ENCODE results near the gene STXBP6.

The STXBP6 gene

GRCh38 chr14:25052385-25052784, 2.4 kb upstream of the STXBP6 start:
- DNase-seq (ENCODE audit: low read depth), result no peak

DNA sequence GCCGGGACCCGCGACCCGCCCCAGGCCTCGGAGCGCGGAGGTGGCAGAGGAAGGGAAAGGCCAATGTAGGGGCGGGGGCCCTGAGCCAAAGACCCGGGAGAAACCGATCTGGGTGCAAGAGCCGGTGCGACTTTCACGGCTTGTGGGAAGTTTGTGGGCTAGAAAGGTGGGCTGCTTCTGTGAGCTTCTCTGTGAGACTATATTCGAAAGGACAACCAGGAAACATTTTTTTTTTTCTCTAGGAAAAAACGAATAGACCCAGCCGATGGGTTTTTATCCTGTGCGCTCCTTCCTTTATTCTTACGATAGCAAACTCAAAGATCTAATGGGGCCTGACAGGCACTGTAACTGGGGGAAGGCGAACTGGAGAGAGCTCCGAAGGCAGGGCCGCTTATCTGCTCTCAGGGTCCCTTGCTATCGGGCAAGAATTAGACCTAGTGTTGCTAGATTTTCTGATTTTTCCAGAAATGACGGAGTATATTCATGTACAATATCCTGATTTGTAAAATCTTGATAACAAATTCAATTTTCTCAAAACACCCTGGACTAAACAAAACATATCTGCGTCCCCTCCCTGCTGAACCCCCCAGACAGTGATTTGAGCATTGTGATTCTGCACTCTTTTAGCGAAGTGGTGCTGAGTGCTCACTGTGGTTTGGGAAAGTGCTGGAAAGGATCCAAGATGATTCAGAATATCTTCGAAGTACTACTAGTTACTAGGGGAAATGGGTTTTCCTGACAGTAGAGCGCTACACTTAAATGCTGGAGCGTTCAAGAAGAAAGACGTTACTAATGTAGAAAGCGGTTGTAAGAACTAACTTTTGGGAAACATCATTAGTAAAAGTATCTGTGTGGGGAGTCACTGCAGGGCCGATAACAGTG, 563 bp upstream of the STXBP6 start:
- no peak for DNase-seq (ENCODE audit: low read depth)

- DNase-seq (ENCODE audit: low read depth), result no peak
These were observed 817 bp downstream of the STXBP6 start for GRCh38 chr14:25049093-25049567.

DNA sequence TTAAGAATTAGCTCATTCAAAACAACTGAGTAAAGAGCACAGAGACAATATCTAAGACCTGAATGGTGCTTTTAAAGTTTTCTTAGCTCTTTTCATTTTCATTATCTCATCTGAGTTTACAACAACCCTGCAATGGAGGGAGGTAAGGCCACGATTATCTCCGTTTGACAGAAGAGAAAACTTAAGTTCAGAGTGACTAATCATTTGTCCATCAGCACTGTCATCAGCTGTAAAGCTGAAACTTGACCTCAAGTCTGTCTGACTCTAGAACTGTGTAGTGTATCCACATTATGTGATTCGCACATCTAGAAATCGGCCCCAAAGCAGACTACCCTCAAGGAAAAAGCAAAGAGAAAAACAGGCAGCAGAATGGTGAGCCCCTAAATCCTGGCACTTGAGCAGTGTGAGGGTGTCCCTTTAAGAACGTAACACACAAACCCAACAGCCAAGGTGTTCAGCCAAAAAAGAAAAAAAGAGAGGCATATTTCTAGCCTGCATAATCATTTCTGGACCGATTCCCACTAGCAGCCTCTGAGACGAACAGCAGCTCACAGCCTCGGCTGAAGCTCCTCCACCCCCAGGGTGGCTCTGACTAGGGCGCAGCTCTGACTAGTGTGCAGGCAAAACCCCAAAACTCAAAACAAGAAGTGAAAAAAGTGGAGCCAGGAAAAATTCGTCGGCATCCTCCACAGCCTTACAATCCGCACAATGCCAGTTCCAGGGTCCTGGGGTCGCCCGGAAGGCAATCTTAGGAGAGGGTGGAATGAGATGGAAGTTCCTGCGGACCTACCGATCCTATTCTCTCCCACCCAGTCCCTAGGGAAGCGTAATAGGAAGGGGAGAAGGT, 1.6 kb downstream of the STXBP6 start:
- DNase-seq (ENCODE audit: low read depth), result no peak

DNA sequence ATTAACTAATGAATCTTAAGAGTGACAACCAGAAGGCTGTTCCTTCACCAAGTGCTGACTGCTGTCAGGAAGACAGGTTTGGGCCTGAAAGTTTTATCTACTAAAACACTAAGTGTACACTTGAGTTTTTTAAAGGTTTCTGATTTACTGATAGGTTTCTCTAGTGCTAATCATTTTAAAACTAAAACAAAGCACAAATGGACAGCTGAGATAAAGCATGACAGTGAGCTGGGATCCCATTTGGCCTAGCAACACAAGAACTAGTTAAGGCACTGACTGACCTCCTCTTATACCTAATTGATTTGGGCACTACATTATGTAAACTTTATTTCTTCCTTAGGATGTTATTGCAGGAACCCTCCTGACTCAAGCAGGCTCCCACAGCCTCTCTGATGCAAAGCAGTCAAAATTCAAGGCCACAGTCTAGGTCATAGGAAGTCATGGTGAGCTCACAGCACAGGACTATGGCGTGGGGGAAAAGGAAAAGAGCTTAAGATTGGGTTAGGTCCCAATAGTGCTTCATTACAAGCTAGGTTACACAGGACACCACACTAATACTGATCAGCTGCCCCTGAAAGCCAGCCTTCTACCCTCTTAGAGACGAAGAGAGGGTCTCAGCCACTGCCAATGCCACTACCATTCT, 3.5 kb downstream of the STXBP6 start:
- DNase-seq (ENCODE audit: low read depth), result no peak

GRCh38 chr14:25044106-25044698, 5.7 kb downstream of the STXBP6 start:
- DNase-seq (ENCODE audit: low read depth), result no peak

GRCh38 chr14:25042362-25043299, 7.3 kb downstream of the STXBP6 start:
- DNase-seq (ENCODE audit: low read depth), result no peak

DNA sequence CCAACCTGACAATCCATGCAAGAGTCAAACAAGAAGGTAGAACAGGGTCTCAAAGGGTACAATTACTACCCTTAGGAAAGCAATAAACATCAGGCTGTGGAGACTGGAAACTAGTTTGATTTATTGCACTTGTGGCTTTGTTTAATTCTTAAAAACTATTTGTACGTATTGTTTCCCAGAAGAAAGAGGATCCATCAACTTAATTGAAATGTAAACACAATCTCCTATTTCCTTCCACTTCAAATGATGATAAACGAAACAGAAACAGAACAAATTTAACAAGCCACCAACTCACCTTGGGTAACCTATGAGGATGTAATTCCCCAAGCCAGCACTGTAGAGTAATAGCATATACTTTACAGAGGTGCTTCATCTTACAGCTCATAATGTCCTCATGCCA, 8.0 kb downstream of the STXBP6 start:
- no peak for DNase-seq (ENCODE audit: low read depth)

- no peak for DNase-seq (ENCODE audit: low read depth)
These were observed 8.5 kb downstream of the STXBP6 start for GRCh38 chr14:25041484-25041883.

GRCh38 chr14:25039933-25040332, 10.0 kb downstream of the STXBP6 start:
- no peak for DNase-seq (ENCODE audit: low read depth)

DNA sequence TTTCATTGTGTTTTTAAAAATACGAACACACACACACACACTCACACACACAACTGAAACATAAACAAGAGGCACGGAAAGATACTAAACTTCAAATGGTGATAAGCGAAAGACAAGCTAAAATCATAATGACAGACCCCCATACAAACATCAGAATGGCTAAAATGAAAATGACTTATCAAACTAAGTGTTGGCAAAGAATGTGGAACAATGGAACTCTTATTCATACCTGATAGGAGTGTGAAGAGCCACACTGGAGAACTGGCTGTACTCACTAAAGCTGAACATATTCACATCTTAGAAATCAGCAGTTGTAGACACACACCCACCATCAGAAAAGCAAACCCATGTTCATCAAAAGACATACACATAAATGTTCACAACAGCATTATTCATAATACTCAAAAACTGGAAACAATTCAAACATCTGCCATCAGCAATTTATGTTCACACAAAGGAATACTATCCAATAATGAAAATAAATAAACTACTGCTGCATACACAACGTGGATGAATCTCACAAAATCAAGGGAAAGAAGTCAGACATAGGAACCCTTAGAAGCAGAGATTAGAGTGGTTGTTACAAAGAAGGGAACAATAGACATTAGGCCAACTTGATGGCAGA, 11.8 kb downstream of the STXBP6 start:
- no peak for DNase-seq (ENCODE audit: low read depth)

DNA sequence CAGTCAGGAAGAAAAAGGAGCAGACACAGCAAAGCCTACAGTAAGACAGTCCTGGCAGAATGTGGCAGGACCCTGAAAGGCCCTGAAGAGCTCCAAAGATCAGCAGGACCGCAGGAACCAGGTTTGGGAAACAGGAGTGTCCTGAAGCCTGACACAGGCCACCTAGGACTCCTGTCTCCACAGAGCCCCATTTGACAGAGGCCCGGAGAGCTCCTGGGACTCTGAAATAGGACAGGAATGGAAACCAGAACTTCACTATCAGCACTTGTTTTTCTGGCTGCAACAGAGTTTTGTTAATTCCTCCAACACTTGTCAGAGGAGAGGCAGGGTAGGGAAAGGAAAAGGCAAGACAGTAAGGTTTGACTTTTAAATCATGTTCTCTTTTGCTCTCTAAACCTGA, 12.9 kb downstream of the STXBP6 start:
- DNase-seq (ENCODE audit: low read depth), result no peak

DNA sequence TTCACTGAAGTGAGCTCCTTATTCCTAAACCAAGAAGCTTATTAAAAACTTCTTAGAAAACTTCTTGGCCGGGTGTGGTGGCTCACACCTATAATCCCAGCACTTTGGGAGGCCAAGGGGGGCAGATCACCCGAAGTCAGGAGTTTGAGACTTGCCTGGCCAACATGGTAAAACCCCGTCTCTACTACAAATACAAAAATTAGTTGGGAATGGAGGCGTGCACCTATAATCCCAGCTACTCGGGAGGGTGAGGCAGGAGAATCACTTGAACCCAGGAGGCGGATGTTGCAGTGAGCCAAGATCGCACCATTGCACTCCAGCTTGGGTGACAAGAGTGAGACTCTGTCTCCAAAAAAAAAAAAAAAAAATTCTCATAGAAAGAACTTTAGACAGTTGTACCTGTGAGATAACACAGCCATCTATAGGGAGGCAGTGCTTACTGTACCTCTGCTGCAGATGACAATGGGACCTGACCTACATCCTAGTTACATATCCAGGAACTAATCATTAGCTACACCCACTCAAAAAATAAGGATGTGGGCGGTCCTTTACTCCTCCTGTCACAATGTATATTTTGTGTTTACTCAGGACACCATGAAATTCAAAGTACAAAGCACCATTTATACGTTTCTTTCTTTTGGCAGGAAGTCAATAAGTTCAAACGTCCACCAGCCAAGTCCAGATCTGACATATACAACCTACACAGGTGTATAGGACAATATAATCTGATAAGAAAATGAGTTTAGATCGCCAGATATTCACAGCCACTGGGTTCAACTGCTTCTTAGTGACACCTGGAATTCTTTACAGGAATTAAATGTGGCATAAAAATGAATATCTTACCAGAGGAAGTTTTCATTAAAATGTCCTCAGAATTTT, 14.9 kb downstream of the STXBP6 start:
- no peak for DNase-seq (ENCODE audit: low read depth)

DNA sequence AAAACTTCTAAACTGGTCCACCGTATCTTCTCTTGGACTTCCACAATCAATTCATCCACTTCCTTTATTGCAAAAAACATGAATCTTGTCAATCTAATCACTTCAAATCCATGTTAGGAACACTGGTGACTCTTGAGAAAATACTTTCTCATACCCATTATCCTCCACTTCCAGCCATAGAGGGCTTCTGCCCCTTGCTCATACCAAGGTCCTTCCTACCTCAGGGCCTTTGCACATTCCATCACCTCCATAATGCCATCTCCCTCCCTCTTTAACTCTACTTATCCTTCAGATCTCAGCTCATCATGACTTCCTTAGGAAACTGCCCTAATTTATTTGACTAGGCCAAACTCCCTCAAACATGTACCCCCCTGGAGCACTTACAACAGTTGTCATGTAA, 16.6 kb downstream of the STXBP6 start:
- no peak for DNase-seq (ENCODE audit: low read depth)

DNA sequence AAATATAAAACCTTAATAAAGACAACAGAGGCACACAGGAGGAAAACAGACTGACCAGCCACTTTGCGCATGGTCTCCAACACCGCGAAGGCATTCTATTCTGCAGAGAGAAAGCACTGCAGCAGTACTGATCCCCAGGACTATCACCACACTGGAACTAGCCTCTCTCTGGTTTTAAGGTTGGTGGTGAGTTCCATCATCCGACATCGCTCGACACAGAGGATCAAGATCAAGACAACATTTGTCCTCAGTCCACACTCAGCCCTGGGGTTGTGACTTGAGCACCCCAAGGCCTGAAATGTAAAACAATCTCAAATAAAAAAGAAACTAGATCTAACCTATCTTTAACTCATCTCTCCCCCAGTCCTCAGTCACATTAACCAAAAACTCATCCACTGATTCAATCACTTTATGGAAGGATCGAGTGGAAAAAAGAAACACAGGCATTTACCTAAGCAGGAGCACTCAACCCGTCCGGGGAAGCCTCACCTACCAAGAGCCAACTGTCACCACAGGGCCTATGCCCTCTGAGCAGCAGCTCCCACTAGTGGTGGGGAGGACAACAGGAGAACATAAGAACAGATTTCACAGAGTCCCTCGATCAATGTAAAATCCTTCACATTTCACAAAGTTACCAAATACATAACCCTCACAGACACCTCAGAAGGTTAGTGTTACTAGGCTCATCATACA, 17.7 kb downstream of the STXBP6 start:
- no peak for DNase-seq (ENCODE audit: low read depth)

DNA sequence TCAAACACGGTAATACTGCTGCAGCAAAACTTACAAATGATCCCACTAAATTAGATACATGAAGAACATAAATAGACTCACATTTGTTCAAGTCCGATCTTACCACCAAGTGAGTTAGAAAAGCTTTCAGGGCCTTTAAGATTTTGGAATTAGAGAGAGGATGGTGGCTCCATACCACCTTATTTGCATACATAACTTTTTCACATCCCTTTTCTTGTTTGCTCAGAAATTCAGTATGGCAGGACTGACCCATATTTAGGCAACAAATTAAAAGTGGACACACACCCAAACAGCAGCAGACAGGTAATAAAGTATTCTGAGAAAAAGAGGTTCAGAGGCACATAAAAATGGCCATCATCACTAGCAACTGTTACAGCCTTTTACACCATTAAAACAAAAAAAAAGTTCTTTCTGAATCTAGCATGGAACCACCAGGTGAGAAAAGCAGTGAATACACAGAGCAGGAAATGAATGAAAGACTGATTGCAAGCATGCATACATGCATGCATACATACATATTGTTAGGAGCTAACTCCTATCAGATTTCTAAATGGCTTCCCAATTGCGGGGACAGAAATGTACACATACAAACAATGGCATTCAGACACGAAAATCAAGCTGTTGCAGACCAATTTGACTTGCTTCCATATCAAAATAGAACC, 23.3 kb downstream of the STXBP6 start:
- DNase-seq (ENCODE audit: low read depth), result no peak

- DNase-seq (ENCODE audit: low read depth), result no peak
These were observed 30.1 kb downstream of the STXBP6 start for GRCh38 chr14:25019892-25020291.

DNA sequence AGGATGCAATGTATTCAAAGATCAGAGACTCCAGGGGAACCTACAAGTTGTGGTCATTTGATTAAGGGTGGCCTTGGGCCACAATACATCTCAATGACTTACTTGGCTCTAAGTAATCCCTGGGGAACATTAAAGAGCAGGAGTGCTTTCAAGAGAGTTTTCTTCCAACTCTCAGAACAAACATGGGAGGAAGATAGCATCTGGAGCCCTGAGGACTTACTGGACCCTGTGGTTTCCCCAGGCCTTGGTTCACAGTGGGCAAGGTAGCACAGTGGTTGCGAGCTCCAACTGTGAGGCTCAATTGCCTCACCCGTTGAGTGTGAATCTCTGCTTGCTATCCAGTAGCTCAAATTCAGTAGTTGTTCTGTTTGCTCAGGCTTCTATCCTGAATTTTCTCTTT, 32.4 kb downstream of the STXBP6 start:
- no peak for DNase-seq (ENCODE audit: low read depth)

All from stimulated activated CD4-positive, alpha-beta T cell treated with anti-CD3 and anti-CD28 coated beads, Interleukin-2, amount 100 ng/mL, for 4 hours (primary cell).